CD4-positive, alpha-beta T cell treated with Interferon gamma for 1 hour (primary cell): ENCODE data around the gene APC.
A peak's percentile ranks its signal among the peaks of the same experiment; 100 is the strongest.
"Not testable (repeated sequence)": the region's sequence is repeated elsewhere in the genome, so short reads cannot be mapped to it uniquely, and the experiment has no call there.

ENCODE experiments used
- DNase-seq: peaks from one replicate; pipeline ENCODE4 v3.0.0-alpha.2; 2020

APC gene

GRCh38 chr5:112861638-112861985 lies 123.9 kb downstream of the APC start:
- DNase-seq = no peak

DNA sequence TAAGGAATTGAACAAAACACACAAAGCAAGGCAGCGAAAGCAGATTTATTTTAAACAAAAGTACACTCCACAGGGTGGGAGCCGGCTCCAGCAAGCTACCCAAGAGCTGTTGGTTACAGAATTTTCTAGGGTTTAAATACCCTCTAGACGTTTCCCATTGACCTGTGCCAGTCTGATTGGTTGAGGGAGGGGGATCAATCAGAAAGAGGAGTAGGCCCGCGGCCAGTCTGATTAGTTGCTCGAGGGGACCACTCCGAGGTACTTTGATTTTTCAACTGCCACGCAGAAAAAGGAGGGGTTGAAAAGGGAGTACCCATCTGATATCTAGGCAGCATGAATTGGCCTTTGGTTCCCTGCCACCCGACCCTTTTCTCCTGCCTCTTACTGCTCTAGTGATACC lies 124.4 kb downstream of the APC start:
- DNase-seq = no peak

DNA sequence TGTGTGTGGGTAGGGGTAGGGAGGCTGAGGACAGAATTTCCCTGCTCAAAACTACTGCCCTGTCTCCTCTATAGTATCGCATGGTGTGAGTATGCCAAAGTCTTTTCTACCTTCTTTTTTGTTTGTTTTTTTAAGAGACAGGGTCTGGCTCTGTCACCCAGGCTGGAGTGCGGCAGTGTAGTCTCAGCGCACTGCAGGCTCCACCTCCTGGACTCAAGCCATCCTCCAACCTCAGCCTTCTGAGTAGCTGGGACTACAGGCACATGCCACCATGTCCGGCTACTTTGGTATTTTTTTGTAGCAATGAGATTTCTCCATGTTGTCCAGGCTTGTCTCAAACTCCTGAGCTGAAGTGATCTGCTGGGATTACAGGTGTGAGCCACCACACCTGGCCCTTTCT lies 125.9 kb downstream of the APC start:
- no peak for DNase-seq

- DNase-seq = no peak
Measured at GRCh38 chr5:112865128-112865527, 127.4 kb downstream of the APC start.

GRCh38 chr5:112866739-112867138 lies 129.1 kb downstream of the APC start:
- no peak for DNase-seq

GRCh38 chr5:112867411-112867810 lies 129.7 kb downstream of the APC start:
- DNase-seq = no peak

DNA sequence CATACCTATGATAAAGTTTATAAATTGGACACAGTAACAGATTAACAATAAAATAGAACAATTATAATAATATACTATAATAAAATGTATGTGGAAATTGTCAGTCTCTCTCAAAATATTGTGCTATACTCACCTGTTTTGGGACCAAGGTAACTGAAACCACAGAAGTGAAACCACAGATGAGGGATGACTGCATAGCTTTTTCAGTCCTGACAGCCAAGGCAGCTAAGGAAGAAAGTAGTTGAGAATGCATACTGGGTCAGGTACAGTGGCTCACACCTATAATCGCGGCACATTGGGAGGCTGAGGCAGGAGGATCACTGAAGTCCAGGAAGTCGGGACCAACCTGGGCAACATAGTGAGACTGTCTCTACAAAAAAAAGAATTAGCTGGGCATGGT lies 132.3 kb downstream of the APC start:
- DNase-seq = no peak

- DNase-seq = no peak
Measured at GRCh38 chr5:112870966-112871365, 133.3 kb downstream of the APC start.

DNA sequence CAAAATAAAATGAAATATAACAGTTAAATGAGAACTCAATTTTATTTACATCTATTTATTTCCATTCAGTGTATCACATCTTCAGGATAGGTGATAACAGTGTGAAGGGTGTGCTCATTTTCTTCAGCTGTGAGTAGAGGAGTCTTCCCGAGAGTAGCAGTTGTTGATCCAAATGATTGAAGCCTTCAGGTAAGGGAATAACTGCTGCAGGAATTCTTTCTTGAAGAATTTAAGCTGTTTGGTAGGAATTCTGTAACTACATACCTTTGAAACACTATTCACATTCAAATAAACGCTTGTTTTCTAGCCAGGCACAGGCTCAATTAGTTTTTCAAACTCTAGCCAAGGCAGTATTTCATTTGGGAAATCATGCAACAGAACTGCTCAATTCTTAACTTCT lies 138.7 kb downstream of the APC start:
- no peak for DNase-seq

- DNase-seq = no peak
Measured at GRCh38 chr5:112878101-112878500, 140.4 kb downstream of the APC start.

- DNase-seq = peak; percentile 27
Measured at GRCh38 chr5:112878760-112879159, 141.1 kb downstream of the APC start.

- no peak for DNase-seq
Measured at GRCh38 chr5:112880219-112880964, 142.7 kb downstream of the APC start.

DNA sequence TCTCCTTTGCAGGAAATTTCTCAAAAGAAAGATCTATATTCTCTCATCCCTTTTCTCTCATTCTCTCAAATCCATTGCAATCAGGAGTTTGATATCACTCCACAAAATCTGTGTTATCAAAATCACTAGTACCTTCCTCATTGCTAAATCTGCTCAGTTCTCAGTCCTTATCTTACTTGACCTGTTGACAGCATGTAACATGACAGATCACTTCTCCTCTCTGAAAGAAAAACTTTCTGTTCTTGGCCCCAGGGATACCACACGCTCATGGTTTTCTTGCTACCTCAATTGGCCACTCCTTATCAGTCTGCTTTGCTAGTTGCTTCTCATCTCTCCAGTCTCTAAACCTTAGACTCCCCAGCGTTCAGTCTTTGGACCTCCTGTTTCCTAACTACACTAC lies 145.5 kb downstream of the APC start:
- DNase-seq = no peak

DNA sequence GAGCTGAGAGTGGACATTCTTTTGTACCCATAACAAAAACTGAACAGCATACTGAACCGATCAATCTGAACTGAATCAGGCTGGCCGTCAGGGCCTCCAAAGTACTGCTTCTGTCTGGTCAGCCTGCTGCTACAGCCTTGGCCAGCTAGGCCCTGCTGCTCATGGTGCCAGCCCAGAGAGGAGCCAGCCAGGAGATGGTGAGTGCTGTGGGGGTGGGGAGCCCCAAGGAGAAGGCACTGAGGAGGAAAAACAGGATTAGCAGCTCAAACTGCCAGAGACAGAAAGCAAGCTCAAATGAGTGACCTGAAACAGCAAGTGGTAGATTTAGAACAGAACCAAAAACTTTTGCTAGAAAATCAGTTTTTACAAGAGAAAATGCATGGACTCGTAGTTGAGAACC lies 147.3 kb downstream of the APC start:
- no peak for DNase-seq

- DNase-seq = no peak
Measured at GRCh38 chr5:112886975-112887374, 149.3 kb downstream of the APC start.

GRCh38 chr5:112892066-112892465 lies 154.4 kb downstream of the APC start:
- not testable (repeated sequence) for DNase-seq

GRCh38 chr5:112892776-112893175 lies 155.1 kb downstream of the APC start:
- no peak for DNase-seq

- no peak for DNase-seq
Measured at GRCh38 chr5:112895682-112896081, 158.0 kb downstream of the APC start.
